Vagina (tissue), 2 donors: Measurements from ENCODE around the gene SLC6A16. TPM values are rescaled to one million over a fixed set of nuclear protein-coding genes. Genes with fewer than 3 reads are reported as not detected.

Source experiments
- DNase-seq, 2 donors: peaks; one replicate each; pipeline ENCODE4 v3.0.0-alpha.2; 2017; ENCODE audit errors: extremely low spot score in 2 of 2
- H3K27ac ChIP-seq: fragments of 200-600 bp; sonication (generic); one replicate; pipeline ENCODE4 v1.5.1; 2019
- H3K27me3 ChIP-seq: fragments of 200-600 bp; sonication (generic); one replicate; pipeline ENCODE4 v1.5.1; 2019
- H3K36me3 ChIP-seq, 2 donors: fragments of 200-600 bp; sonication (generic); one replicate each; pipeline ENCODE4 v1.5.1; 2017 to 2019
- H3K4me1 ChIP-seq: fragments of 200-600 bp; sonication (generic); one replicate; pipeline ENCODE4 v1.5.1; 2019
- H3K4me3 ChIP-seq, 2 donors: fragments of 200-600 bp; sonication (generic); 1 replicate in 1 of 2; 2 replicates in 1 of 2; pipeline ENCODE4 v1.5.1; 2016 to 2019
- H3K9me3 ChIP-seq: fragments of 200-600 bp; sonication (generic); one replicate; pipeline ENCODE4 v1.5.1; 2019
- CTCF ChIP-seq, 3 experiments: fragments of 450-650 bp in 2 of 3; fragments of 200-600 bp in 1 of 3; sonication (generic) in 1 of 3; IDR thresholded peaks; one replicate each; pipeline ENCODE4 v1.5.1; 2017 to 2019; ENCODE audit warnings: antibody characterized with exemption in 3 of 3, mild to moderate bottlenecking in 2 of 3, moderate library complexity in 2 of 3
- POLR2A ChIP-seq, 2 donors: fragments of 450-650 bp; IDR thresholded peaks; one replicate each; pipeline ENCODE4 v1.6.1; 2017; ENCODE audit warnings: antibody characterized with exemption in 2 of 2, mild to moderate bottlenecking in 2 of 2, moderate library complexity in 2 of 2
- POLR2AphosphoS5 ChIP-seq, 2 donors: sonication (generic); formaldehyde crosslinking; IDR thresholded peaks; one replicate each; pipeline ENCODE4 v1.9.0; 2017; ENCODE audit warnings: antibody characterized with exemption in 2 of 2, mild to moderate bottlenecking in 2 of 2, low read depth in 1 of 2; ENCODE audit not compliant: insufficient read depth in 1 of 2
- intact Hi-C: fragments of 100-400 bp; cut with DNase I; formaldehyde crosslinking; loops from one replicate; pipeline ENCODE4 v1.15.1; 2023
- total RNA-seq: library from RNA; depleted of rRNA; stranded (reverse); fragments of >200 nt; gene quantifications from one replicate; pipeline ENCODE4 v1.2.3, GENCODE V29; 2016

The SLC6A16 gene
- total RNA-seq, 1 donor from 2014 or later, result 2.5 TPM

GRCh38 chr19:49364083-49364737, 39.2 kb upstream of the SLC6A16 start:
- no peak for DNase-seq
- Histone ChIP-seq H3K27ac (peak overlapping the region; percentile 95), H3K36me3 (peaks cover 0 to 5% of the 10 kb centered on the region in 2 donors), H3K4me3 (peak overlapping the region; percentile 41 to 70), H3K27me3 (no peaks in the 10 kb centered on the region), H3K4me1 (peaks cover 28% of the 10 kb centered on the region), H3K9me3 (no peaks in the 10 kb centered on the region)
- intact Hi-C loops, result loop anchor here (10.0 kb wide), 1 partner anchor 81 kb away; the partner anchor contains the start of gene SLC17A7
- no peak for TF ChIP-seq CTCF (IDR thresholded peaks at IDR 0.05)
- TF ChIP-seq POLR2A (IDR thresholded peaks at IDR 0.05), result no peak
- no peak for TF ChIP-seq POLR2AphosphoS5 (IDR thresholded peaks at IDR 0.05; ENCODE audit: insufficient read depth in 1 of 2, low read depth in 1 of 2)

DNA sequence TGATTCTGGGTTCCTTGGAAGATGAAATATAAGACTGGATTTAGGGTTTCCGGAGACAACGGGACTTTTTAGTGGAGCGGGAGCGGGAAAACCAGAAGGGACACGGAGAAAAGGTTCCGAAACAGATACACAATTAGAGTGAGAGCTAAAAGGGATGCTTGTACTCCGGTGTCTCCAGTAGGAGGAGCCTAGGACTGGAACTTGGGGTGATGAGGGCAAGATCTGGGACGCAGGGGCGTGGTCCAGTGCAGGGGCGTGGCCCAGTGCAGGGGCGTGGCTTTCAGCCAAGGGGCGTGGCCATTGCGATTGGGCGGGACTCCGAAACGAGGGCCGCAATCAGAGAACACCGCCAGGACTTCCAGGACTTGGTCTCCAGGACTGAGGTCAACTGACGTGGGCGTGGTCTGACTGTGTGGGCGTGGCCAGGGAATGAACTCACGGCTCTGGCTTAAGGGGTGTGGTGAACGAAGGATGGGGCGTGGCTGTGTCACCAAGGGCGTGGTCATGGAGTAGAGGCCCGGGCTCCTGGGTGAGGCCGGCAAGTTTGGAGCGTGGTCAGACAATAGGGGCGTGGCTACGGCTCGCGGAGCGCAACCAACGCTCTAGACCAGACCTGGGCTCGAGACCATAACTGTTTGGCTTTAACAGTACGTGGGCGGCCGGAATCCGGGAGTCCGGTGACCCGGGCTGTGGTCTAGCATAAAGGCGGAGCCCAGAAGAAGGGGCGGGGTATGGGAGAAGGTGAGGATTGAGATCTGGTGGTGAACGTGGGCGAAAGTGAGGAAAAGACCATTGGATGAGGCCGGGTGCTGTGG, 38.5 kb upstream of the SLC6A16 start, which contains the start of gene DKKL1:
Gene DKKL1, plus strand, starts transcription at position 610 of the 815 bp plus-strand sequence. Its CDS starts 122 bp downstream, at position 732.
- Histone ChIP-seq H3K36me3 (peaks cover 0 to 8% of the 10 kb centered on the region in 2 donors), H3K27me3 (no peaks in the 10 kb centered on the region), H3K4me1 (peaks cover 28% of the 10 kb centered on the region), H3K27ac (peak within 1 kb of the TSS; percentile 95), H3K4me3 (peak within 1 kb of the TSS; percentile 70 to 98), H3K9me3 (no peaks in the 10 kb centered on the region)
- TF ChIP-seq POLR2A (IDR thresholded peaks at IDR 0.05) (peak in 1 of 2 donors; percentile 82), CTCF (IDR thresholded peaks at IDR 0.05) (peak in 1 of 3 experiments; percentile 10), POLR2AphosphoS5 (IDR thresholded peaks at IDR 0.05; ENCODE audit: insufficient read depth in 1 of 2, low read depth in 1 of 2) (peak; percentile 88 to 89)
- DNase-seq, result peak in 1 of 2 donors; percentile 100
- intact Hi-C loops, result loop anchor here (10.0 kb wide), 1 partner anchor 81 kb away; the partner anchor contains the start of gene SLC17A7

DNA sequence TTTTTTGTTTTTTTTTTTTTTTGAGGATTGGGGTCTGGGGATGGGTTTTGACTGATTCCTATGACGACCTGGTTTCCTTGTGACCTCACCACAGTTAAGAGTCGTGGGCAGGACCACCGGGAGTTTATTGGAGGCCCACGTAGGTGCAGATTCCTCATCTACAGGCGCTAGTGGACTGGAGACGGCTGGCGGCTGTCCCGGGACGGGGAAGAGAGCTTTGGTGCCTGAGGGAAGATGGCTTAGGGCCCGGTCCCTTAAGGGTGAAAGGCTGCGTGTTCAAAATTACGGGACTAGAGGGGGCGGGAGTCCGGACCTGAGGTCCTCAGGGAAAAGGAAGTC, 37.9 kb upstream of the SLC6A16 start:
- H3K27ac ChIP-seq, result peak overlapping the region; percentile 95
- no peaks in the 10 kb centered on the region for H3K27me3 ChIP-seq
- H3K9me3 ChIP-seq, result no peaks in the 10 kb centered on the region
- intact Hi-C loops, result loop anchor here (10.0 kb wide), 1 partner anchor 82 kb away; the partner anchor contains the start of gene SLC17A7
- DNase-seq, result no peak
- peaks cover 29% of the 10 kb centered on the region for H3K4me1 ChIP-seq
- peaks cover 0 to 8% of the 10 kb centered on the region in 2 donors for H3K36me3 ChIP-seq
- TF ChIP-seq POLR2AphosphoS5 (IDR thresholded peaks at IDR 0.05; ENCODE audit: insufficient read depth in 1 of 2, low read depth in 1 of 2), result no peak
- TF ChIP-seq CTCF (IDR thresholded peaks at IDR 0.05), result no peak
- no peak for TF ChIP-seq POLR2A (IDR thresholded peaks at IDR 0.05)
- peak overlapping the region; percentile 41 to 70 for H3K4me3 ChIP-seq

DNA sequence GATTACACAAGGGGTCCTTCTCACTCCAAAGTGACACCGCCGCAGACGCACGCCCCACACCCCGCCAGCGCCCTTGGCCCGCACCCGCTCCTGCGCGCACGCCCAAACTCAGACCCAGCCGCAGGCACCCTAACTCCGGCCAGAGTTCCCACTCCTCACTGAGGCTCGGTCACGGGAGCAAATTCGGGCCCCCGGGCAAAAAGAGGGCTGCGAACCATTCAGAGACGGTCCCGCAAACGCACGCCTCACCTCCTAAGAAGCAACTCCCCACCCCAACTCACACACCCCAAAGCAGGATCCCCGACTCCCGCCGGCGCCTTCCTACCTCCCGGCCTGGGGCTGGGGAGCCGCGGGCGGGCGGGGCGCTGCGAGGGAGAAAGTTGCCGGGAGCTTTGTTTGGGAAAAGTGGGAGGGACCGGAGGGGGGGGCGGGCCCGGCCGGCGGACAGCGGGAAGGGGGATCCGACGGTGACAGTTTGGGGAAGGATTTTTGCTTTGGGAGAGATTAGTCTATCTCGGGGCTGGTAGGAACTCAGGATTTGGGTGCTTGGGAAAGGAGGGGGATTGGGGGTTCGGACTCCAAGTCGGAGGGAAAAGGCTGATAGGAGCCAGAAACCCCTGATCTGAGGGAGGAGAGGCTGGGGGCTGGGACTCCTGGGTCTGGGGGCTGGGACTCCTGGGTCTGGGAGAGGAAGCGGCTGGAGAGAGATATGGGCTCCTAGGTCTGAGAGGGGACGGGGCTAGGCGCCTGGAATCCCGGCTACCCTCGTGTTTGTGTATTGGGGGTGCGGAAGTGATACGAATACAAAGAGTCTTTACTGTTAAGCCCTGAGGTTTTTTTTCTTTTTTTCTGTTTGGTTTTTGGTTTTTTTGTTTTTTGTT, 37.3 kb upstream of the SLC6A16 start, which contains the start of gene TEAD2:
Gene TEAD2, minus strand, starts transcription at position 369 of the 881 bp plus-strand sequence. CDS start 2,341 bp downstream, outside the sequence.
- H3K36me3 ChIP-seq, result peaks cover 0 to 11% of the 10 kb centered on the region in 2 donors
- no peaks in the 10 kb centered on the region for H3K27me3 ChIP-seq
- no peak for TF ChIP-seq CTCF (IDR thresholded peaks at IDR 0.05)
- peak in 1 of 2 donors; percentile 57 for TF ChIP-seq POLR2A (IDR thresholded peaks at IDR 0.05)
- TF ChIP-seq POLR2AphosphoS5 (IDR thresholded peaks at IDR 0.05; ENCODE audit: insufficient read depth in 1 of 2, low read depth in 1 of 2), result peak in 1 of 2 donors; percentile 79
- H3K4me3 ChIP-seq, result peak within 1 kb of the TSS; percentile 70 to 98
- peak within 1 kb of the TSS; percentile 95 for H3K27ac ChIP-seq
- intact Hi-C loops, result loop anchor here (10.0 kb wide), 1 partner anchor 83 kb away; the partner anchor contains the start of gene SLC17A7
- H3K9me3 ChIP-seq, result no peaks in the 10 kb centered on the region
- no peak for DNase-seq
- H3K4me1 ChIP-seq, result peaks cover 36% of the 10 kb centered on the region
